Fibroblast of skin of abdomen (primary cell): Measurements from ENCODE around the gene URB1.
"Not testable (repeated sequence)": the region's sequence is repeated elsewhere in the genome, so short reads cannot be mapped to it uniquely, and the experiment has no call there.

ENCODE experiments used
- DNase-seq: peaks from one replicate; pipeline ENCODE4 v3.0.0-alpha.2; 2013

URB1 gene

DNA sequence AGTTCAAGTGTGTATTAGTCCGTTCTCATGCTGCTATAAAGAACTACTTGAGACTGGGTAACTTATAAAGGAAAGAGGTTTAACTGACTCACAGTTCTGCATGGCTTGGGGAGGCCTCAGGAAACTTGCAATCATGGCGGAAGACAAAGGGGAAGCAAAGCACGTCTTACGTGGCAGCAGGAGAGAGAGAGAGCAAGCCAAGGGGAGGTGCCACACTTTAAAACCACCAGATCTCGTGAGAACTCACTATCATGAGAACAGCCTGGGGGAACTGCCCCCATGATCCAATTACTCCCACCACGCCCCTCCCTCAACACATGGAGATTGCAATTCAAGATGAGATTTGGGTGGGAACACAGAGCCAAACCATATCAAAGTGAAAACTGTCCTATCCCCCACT is 109.8 kb downstream of the URB1 start:
- DNase-seq: no peak

DNA sequence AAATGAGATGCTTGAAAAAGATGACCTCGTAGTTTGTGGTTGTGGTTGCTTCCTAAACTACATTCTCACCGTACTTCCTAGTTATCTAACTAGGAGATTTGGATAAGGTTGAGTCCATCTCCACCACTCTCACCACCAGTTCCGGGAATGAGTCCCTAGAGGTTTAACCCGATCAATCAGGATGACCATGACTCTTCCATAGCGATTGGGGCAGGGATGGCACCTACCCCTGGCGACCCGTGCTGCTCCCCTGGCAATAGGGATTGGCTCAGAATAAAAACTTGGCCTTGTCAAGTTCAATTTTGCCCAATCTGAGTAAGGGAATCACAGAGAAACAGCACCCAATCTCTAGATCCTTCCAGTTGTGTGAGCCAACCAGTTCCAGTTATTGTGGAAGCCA is 111.3 kb downstream of the URB1 start:
- no peak for DNase-seq

DNA sequence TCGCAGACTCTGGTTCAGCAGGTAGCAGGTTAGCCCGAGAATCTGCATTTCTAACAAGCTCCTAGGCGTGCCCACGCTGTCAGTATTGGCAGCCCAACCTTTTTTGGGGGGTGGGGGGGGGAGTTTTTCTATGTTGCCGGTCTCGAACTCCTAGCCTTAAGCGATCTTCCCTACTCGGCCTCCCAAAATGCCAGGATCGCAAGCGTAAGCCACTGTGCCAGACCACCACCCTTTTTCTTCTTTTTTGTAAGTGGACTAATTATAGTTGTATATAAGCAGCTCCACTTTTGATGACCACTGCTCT is 113.5 kb downstream of the URB1 start:
- no peak for DNase-seq

DNA sequence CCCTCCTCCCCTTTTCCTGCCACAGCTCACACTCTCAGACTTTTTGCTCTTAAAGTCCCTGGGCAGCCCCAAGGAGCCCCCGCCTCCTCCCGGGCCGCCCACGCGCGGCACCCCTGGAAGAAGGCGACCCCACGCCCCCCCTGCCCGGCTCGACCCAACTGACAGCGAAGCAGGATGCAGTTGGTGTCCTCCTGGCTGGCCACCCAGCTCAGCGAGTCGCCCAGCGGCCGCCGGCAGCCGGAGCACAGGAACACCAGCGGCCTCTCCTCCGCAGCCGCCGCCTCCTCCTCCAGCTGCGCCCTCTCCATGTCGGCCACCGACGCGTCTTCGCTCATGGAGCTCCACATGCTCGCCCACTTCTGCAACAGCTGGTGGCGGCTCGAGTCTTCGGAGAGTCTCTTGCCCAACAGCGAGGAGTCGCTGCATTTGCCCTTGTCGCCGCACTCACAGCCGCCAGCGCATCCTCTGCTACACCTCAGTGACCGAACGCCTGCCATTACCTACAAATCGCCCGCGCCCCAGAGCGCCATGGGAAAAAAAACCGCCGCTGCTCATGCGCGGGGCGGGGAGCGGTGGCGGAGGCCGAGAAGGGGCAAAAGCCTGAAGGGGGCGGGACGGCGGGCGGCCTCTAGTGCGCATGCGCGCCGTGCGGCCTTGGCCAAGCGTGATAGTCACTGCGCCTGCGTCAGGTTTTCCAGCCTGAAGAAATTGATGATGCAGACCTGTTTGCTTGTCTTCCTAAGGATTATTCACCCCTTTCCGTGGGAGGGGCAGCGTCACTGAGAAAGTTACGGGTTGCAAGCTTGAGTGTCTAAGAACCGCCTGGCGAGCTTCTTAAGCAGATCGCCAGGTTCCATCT is 114.1 kb downstream of the URB1 start, which contains the start of gene MIS18A:
TSS of gene MIS18A (minus strand) at position 532 of the 859 bp plus-strand sequence. CDS start at position 497, 35 bp downstream.
- DNase-seq: peak; percentile 93

DNA sequence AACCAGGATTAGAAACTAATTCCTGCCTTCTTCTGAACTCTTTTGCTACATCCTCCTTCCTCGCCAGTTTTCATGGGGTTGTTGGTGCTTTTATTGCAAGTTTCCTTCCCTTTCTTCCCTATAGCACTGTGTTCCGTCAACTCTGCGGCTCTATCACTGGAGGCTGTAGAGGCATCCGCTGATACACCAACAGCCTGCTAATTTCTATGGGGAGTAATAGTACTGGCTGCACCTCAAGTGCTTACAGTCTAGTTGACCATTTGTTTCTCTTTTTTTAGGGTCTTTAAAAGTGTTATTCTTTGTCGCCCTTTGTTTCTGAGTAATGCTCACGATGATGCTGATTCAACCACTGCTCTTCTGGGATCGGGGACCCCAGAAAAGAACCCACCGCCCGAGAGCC is 114.7 kb downstream of the URB1 start:
- no peak for DNase-seq

DNA sequence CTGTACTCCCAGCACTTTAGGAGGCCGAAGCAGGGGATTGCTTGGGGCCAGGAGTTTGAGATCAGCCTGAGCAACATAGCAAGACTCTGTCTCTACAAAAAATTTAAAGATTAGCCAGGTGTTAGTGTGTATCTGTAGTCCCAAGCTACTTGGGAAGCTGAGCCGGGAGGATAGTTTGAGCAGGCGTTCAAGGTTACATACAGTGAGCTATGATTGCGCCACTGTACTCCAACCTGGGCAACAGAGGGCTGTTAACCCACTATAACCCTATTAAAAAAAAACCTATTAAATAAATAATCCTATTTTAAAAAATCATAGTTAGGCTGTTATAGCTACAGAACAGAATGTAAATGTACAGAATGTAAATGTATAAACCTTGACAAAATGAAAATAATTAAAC is 116.1 kb downstream of the URB1 start:
- DNase-seq: no peak

DNA sequence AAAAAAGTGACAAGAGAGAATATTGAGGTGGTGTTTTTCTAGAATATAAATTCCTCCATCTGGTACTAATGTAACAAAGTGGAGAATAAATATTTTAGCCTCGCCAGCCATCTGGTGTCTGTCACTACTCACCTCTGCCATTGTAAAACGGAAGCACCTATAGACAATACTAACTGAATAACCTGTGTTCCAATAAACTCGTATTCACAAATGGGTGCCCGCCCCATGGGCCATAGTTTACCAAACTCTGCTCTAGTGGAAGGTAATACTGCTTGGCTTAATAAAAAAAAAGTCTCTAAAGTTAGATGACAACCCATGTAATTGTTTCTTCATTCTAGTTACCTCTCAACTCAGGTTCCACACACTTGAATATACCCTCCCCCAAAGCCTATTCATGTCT is 122.1 kb downstream of the URB1 start:
- no peak for DNase-seq

DNA sequence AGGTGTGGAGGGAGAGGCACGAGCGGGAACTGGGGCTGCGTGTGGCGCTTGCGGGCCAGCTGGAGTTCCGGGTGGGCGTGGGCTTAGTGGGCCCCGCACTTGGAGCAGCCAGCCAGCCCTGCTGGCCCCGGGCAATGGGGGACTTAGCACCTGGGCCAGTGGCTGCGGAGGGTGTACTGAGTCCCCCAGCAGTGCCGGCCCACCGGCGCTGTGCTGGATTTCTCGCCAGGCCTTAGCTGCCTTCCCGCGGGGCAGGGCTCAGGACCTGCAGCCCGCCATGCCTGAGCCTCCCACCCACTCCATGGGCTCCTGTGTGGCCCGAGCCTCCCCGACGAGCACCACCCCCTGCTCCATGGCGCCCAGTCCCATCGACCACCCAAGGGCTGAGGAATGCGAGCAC is 127.5 kb downstream of the URB1 start:
- DNase-seq: not testable (repeated sequence)

DNA sequence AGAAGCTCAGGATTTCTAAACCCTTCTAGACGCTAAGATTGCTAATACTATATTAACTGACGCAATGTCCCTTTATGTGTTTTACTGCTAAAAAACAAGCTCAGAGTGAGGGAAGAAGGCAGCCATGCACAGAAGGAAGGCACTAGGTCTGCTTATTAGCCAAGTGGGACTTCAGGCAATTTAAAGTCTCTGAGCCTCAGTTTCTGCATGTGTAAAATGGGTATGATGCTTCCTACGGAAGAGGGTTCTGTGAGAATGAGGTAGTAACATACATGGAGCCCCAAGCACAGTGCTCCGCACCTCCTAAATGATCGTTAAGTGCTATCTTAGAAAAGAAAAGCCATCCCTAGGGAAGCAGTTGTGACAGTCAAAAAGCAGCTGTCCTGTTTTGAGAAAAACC is 130.9 kb downstream of the URB1 start:
- no peak for DNase-seq
